22Rv1 (cell line): Measurements from ENCODE around the gene NT5DC3.
A peak's percentile ranks its signal among the peaks of the same experiment; 100 is the strongest.

ENCODE experiments used
- H3K27ac ChIP-seq: fragments of 450-650 bp; 2 replicates; pipeline ENCODE4 v1.5.1; 2017
- CTCF ChIP-seq: fragments of 450-650 bp; IDR thresholded peaks from 2 replicates; pipeline ENCODE4 v1.5.1; 2017; ENCODE audit warnings: mild to moderate bottlenecking
- ZFX ChIP-seq: fragments of 450-650 bp; IDR thresholded peaks from 2 replicates; pipeline ENCODE4 v1.6.1; 2017; ENCODE audit warnings: antibody characterized with exemption, borderline replicate concordance

Gene NT5DC3

DNA sequence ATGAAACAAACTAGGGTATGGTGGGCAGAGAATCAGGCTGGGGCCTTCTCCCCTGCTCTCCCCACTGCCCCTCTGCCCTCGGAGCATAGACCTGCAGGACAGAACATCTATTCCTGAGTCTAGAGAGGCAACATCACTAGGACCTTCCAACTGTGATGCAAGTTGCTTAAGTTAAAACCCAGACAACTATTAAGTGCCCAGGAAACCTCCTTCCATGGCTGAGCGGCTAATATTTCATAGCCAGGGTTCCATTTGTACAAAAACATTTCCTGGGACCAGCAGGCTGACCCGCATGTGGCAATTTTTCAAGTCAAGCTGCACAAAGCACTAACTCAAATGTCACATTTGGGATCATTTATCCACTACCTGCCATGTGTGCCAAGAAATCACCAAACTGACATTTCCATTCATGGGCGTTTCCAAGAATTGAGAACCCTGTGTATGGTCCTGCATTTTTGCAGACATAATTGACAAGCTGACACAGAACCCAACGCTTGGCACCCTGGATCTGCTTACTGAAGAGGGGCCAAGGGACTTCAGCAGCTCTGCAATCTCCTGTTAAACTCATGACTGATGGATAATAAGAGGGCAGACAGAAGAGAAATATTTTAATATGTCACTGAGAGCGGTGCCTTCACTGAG, 32.7 kb downstream of the NT5DC3 start:
- no peak overlapping the region for H3K27ac ChIP-seq
- TF ChIP-seq CTCF (no peak), ZFX (no peak)

DNA sequence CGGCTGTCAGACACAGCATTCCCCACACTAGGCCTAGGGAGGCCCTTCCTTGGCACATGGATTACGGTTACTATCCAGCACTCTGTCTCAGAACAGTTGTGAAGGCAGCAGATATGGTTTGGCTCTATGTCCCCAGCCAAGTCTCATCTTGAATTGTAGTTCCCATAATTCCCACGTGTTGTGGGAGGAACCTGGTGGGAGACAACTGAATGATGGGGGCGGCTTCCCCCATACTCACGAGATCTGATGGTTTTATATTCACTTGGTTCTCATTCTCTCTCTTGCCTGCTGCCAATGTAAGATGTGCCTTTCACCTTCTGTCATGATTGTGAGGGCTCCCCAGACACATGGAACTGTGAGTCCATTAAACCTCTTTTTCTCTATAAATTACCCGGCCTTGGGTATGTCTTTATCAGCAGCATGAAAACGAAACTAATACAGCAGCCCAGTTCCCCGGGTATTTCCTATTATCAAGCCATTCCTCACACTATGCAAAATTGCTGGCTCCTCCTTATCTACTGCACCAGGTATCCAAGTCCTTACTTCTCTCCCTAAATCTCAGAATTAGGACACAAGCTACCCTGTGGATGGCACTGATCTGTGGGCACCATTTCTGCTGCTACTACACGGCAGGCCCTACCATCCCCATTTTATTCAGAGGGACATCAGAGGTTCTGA, 33.3 kb downstream of the NT5DC3 start:
- no peak overlapping the region for H3K27ac ChIP-seq
- TF ChIP-seq ZFX (no peak), CTCF (no peak)

- TF ChIP-seq ZFX (no peak), CTCF (no peak)
- H3K27ac ChIP-seq, result no peak overlapping the region
Observed at GRCh38 chr12:103806803-103807202, 34.2 kb downstream of the NT5DC3 start.

- TF ChIP-seq CTCF (no peak), ZFX (no peak)
- peak overlapping the region; percentile 40 for H3K27ac ChIP-seq
Observed at GRCh38 chr12:103805655-103806360, 35.2 kb downstream of the NT5DC3 start.

DNA sequence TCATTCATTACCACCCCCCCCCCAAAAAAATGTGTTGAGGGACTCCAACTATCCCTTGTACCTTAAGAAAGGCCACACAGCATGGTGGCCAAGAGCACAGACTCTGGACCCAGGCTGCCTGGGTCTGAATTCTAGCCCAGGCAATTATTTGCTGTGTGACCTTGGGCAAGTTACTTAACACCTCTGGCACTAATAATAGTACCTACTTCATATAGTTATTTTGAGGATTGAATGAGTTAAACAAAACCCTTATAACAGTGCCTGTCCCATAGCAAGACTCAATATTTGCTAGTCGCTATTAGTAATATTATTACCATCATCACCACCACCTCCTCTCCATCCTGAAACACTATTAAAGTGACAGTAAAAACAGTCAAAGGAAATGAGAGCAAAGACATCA, 37.2 kb downstream of the NT5DC3 start:
- H3K27ac ChIP-seq, result no peak overlapping the region
- TF ChIP-seq ZFX, result no peak

GRCh38 chr12:103802586-103802886, 38.5 kb downstream of the NT5DC3 start:
- no peak overlapping the region for H3K27ac ChIP-seq
- no peak for TF ChIP-seq CTCF
- no peak for TF ChIP-seq ZFX

DNA sequence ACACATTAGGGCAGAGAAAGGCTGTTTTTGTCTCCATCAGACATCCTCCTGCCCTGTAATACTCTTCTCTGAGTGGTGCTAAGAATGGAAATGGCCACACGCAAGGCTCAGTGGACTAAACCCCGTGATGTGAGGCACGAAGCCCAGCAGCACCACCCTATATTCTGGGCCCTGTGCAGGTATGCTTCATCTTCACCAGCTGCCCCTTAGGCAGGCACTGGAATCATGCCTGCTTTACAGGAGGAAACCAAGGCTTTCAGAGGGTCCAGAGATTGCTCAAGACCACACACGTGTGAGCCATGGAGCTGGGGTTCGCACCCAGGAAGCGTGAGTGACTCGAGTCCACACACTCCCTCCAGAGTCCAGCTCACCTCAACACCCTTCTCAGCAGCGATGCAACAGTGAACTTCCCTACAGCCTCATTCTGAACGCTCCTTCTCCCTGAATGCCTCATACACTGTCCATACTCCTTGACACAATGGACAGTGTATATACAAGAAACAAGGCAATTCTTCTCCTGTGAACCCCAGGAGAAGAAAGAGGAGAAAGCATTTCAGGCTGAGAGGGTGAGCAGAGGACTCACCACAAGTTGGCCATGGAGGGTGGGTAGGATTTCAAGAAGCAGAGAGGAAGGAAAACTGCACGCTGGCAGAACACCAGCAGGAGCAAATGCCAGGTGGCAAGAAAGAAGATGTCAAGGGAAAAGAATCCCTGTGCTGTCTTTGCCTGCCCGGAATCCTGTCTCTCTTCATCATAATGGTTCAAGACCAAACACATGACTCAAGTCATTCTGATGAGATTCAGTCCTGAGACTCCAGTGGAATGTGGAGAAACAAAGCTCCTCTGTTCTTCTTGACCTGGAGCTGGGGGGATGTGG, 39.1 kb downstream of the NT5DC3 start:
- H3K27ac ChIP-seq, result no peak overlapping the region
- TF ChIP-seq ZFX (no peak), CTCF (no peak)
